Measurements from ENCODE around the gene IGFBP6.
"Not testable (repeated sequence)": the region's sequence is repeated elsewhere in the genome, so short reads cannot be mapped to it uniquely, and the experiment has no call there.

Gene IGFBP6

GRCh38 chr12:53071591-53072551, 25.6 kb upstream of the IGFBP6 start:
- no peak for DNase-seq

DNA sequence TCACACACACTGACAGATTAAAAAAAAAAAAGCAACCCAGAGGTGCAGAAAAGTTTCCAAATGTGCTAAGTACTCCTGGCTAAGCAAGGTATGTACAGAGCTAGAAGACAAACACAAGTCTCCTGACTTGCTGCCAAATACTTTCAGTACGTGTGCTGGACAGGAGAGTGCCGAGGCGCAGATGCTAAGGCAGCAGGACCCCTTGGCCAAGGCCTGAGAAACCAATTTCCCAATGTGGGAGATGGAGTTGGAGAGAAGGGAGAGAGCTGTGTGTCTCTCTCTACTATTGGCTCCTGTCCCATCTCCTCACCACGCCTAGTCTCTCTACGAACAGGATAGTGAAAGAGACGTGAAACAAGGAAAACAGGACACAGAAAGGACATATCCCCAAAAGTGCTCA, 23.6 kb upstream of the IGFBP6 start:
- no peak for DNase-seq

- no peak for DNase-seq
Observed at GRCh38 chr12:53074283-53074998, 23.0 kb upstream of the IGFBP6 start.

DNA sequence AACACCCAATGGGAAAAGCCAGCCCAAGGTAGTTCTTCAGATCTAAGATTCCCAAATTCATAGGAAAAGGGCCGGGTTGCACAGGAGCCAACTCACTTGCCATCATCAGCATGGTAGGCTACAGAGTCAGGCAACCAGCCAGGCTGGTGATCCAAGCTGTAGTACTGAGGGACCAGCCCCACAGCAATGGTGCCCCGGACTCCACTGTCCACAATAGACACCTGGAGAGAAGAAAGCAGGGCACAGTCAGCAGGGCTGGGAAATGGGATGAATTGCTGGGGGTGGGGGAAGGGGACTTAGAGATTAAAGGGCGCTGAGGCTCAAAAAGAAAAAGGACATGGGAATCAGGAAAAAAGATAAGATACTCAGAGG, 22.5 kb upstream of the IGFBP6 start:
- no peak for DNase-seq

DNA sequence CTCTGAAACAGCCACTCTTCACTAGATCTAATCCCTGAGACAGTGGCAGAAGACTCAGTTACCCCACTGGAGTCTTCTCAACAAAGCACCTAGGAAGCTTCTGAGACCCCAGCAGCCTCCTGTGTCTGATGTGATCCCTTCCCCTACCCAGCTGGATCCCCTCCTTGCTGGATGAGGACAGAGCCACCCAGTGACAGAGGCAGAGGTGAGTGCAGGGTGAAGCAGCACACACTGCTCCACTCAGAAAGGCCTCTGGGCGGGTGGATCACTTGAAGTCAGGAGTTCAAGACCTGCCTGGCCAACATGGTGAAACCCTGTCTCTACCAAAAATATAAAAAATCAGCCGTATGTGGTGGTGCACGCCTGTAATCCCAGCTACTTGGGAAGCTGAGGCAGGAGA, 21.0 kb upstream of the IGFBP6 start:
- no peak for DNase-seq

GRCh38 chr12:53077030-53077429, 20.4 kb upstream of the IGFBP6 start:
- DNase-seq = no peak

DNA sequence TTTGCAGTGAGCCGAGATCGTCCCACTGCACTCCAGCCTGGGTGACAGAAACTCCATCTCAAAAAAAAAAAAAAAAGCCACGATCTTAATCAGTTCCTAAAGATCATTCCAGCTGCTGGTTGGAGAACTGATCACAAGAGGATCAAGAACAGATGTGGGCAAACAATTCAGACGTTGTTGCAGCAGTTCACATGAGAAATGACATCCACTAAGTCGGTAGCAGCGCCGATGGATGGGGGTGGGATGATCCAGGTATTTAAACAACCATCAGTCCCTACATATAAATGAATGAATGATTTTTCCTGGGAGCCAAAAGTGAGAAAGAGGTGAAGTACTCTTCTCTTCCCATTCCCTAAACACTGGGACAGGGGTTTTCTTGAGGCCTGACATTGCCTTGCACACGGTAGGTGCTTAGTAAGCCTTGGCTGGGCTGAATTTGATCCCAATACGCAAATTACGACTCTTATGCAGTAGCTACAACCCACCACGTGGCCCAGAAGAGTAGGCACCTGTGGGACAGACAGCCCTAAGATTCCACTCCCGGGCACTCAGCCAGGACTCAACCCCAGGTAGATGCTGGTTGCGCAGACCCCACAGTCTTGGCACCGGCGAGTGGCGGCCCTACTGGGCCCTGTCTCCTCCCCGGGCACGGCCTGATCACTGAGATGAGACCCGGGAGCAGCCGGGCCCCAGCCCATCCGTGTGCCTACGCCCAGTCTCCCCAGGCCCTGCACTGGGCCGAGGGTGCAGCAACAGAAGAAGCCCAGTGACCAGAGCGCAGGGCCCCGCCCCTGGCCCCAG, 18.8 kb upstream of the IGFBP6 start:
- DNase-seq = peak in 2 of 5 donors; percentile 39 to 40

GRCh38 chr12:53079226-53080117, 18.0 kb upstream of the IGFBP6 start, which contains the start of gene SPRYD3:
Gene SPRYD3 (minus strand): TSS chr12:53079390. CDS start chr12:53079333, 57 bp downstream.
- DNase-seq = peak; percentile 95 to 97 (median 96)

DNA sequence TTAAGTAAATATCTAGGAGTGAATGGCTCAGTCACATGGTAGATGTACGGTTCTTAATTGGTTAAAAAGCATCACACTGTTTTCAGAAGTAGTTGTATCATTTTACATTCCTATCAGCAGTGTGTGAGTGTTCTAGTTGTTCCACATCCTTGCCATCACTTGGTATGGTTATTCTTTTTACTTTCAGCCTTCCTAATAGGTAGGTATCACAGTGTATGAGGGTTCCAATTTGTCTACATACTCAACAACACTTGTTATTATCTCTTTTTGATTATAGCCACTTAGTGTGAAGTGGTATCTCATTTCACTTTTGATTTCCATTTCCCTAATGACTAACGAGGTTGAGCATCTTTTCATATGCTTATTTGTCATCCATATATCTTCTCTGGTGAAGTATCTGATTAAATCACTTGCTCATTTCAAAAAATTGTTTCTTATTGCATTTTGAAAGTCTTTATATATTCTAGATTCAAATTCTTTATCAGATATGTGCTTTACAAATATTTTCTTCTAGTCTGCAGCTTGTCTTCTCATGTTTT, 14.8 kb upstream of the IGFBP6 start:
- no peak for DNase-seq

DNA sequence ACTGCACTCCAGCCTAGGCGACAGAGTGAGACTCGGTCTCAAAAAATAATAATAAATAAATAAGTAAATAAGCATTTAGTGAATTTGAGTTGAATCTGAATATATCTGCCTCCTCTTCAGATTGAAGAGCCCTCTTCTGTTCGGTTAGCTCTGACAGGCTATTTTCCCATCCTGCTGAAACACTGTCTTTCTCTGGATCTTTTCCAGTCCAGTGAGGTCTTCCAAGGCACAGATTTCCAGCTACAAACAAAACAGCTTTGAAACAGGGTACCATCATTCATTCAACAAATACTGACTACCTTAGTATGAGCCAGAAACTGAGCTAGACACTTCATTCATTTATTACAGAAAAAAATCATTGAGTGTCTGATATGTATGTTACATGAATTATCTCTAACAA, 11.1 kb upstream of the IGFBP6 start:
- DNase-seq = no peak

GRCh38 chr12:53090105-53090504, 7.4 kb upstream of the IGFBP6 start:
- no peak for DNase-seq

DNA sequence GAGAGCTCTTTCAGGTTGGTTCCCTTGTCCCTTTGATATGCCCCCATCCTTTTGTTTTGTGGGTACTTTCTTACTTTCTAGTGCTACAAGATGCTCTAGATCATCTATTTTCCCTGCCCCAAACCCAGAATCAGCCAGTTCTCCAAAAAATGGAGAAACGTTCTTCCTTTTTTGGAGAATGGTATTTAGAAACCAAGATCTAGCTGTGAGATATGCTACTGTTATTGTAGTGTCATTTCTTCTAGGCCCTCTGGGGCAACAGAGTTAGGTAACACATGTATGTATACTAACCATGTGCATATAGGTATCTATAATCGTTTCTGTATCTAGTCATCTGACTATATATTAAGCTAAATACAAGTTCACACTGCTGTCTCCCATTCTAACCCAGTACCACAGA, 6.9 kb upstream of the IGFBP6 start:
- no peak for DNase-seq

- no peak for DNase-seq
Observed at GRCh38 chr12:53091756-53092155, 5.7 kb upstream of the IGFBP6 start.

GRCh38 chr12:53093777-53094393, 3.6 kb upstream of the IGFBP6 start:
- no peak for DNase-seq

DNA sequence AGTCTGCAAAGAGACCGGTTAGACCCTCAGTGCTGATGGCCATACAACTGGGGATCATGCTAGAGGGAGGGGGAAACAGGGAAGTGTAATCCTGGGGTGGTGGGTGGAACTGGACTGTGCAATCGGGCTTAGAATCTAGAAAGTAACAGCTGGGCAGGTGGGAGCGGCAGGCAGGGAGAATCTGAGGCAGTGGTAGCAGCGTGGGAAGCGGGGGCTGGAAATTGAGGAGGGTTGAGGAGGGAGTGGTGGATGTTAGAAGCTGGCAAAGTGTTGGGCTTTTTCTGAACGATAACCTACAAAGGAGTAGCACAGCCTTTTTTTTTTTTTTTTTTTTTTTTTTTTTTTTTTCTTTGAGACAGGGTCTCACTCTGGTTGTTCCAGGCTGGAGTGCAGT, 3.1 kb upstream of the IGFBP6 start:
- no peak for DNase-seq

DNA sequence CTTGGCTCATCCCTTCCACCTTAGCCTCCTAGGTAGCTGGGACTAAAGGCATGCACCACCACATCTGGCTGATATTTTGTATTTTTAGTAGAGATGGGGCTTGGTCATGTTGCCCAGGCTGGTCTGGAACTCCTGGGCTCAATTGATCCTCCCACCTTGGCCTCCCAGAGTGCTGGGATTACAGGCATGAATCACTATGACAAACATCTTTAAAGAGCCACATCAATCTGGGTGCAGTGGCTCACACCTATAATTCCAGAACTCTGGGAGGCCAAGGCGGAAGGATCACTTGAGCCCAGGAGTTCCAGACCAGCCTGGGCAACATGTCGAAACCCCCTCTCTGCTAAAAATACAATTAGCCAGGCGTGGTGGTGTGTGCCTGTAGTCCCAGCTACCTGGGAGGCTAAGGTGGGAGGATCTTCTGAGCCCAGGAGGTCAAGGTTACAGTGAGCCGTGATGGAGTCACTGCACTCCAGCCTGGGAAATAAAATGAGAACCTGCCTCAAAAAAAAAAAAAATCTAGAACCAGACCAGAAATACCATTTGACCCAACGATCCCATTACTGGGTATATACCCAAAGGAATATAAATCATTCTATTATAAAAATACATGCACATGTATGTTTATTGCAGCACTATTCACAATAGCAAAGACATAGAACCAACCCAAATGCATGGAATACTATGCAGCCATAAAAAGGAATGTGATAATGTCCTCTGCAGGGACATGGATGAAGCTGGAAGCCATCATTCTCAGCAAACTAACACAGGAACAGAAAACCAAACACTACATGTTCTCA, 2.5 kb upstream of the IGFBP6 start:
- DNase-seq = not testable (repeated sequence)

- DNase-seq = not testable (repeated sequence)
Observed at GRCh38 chr12:53095596-53095895, 1.9 kb upstream of the IGFBP6 start.

GRCh38 chr12:53096089-53096741, 1.3 kb upstream of the IGFBP6 start:
- DNase-seq = no peak

DNA sequence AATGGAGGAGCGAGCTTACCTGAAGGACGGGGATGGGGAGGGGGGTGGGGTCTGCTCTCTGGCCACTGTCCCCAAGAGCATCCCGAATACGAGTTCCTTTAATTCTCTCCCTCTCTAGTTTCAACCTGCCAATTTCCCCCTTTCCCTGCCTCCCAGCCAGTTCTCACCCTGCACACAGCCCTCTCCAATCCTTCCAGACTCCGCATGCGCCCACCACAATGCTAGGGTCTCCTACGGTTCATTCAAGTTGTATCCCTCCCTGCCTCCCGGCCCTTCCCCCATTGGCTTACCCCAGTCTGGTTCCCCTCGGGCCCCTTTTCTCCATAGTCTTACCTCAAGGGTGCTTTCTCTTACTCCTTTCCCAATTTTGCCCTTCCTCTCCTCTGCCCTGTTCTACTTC, 708 bp upstream of the IGFBP6 start:
- DNase-seq = no peak

DNA sequence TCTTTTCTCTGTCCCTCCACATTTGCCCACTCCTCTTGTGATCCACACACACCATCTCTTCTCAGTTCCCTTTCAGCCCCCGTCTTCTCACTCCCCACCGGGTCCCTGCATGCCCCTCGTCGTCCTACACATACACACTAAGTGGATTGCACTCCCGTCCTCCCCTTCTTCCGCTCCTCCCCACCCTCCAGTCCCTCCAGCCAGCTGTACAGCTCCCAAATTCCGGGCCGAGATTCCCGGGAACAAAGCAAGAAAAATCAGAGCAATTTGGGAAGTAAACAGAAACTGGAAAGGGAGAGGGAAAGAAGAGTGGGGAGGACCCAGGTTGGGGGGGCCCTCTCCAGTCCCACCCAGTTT, 282 bp upstream of the IGFBP6 start:
- DNase-seq = no peak
